Activated T-cell treated with anti-CD3 and anti-CD28 coated beads, Interleukin-2, amount 50 U/mL, for 1 hour (primary cell): Measurements from ENCODE around the gene ENTPD2.

Source experiments
- DNase-seq: peaks from one replicate; pipeline ENCODE4 v3.0.0-alpha.2; 2020

The ENTPD2 gene

DNA sequence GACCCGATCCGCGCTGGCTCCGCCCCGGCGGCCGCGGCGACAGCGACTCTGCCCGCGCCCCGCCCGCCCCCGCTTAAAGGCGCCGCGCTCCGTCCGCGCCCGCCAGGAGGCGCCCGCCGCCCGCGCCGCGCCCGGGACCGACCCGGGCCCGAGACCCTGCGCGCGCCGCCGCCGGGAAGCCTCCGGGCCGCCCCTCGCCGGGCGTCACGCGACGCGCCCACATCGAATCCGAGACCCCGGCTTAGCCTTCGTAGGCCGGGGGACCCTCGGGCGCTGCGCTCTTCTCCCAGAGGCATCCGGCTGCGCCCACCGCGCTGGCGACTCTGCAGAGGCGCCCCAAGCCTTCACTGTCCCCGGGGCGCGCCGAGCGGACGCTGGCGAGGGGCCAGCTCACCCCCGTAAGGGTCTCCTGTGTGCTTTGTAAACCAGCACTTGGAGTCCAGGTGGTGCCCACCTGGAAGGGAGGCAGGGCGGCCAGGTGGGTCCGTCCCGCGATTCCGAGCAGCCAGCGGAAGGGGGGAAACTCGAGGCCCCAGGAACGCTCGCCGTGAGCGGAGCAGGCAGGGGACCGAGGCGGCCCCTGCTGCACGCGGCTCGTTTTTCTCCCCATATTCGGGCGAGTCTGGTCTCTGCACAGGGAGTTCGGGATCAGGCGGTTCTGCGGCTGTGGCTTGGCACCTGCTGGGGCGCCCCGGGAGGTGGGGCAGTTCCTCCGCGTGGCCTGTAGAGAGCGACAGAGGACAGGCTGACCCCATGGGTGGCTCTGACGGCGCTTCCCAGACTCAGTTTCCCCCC is 25.4 kb downstream of the ENTPD2 start:
- peak; percentile 79 for DNase-seq

DNA sequence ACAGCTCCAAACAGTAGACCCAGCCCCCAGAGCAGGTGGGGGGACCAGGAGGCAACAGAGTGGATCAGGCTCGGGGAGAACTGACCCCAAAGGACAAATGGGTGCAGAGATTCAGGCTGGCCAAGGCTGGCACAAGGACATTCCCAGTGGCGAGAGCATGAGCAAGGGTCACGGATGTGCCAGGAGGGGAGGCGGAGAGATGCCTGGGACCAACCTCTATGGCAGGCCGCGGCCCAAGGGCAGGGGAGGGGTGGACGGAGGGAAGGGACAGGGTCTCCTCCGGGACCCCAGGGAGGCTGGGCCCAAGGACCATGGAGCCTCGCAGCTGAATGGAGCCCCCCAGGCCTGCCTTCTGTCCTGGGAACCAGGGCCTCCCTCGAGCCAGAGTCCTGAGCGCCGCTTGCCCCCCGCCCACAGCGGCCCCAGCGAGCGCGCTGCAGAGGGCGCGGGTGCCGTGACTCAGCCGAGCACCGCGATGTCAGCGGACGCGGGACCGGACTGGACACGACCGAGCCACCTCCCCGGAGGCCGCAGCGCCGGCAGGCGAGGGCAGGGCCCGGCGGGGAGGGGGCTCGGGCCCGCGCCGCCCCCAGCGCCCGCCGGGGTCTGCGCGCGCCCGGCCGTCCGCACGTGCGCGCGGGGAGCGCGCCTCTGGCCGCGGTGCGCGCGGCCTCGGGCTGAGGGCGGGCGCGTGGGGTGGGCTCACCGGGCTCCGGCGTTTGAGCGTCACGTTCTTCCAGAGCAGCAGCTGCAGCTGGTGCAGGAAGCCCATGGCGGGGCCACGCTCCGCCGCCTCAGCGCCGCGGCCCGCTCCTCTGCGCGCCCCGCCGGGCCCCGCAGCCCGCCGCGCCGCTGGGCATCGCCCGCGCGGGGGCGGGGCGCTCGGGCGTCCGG is 26.2 kb downstream of the ENTPD2 start, which contains the start of gene ABCA2:
Gene ABCA2 (minus strand): TSS at position 869 of the 894 bp plus-strand sequence. CDS start 97 bp downstream, at position 772.
- DNase-seq: peak; percentile 28

DNA sequence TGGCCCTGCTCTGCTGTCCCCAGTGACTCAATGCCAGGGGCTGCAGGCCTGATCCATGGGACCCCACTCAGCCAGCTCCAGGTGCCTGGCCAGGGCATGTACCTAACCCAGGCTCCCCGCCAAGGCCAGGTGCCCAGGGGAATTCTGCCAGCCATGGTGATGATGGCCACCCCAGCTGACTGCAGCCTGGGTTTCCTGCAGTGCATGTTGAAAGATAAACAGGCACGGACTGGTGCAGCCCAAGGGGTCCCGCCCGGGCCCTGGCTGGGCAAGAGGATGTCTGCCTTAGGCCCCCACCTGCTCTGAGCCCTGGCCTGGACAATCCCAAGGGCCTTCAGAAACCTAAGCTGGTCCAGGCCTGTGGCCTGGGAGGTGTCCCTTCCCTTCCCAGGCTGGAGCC is 27.0 kb downstream of the ENTPD2 start:
- peak; percentile 28 for DNase-seq

DNA sequence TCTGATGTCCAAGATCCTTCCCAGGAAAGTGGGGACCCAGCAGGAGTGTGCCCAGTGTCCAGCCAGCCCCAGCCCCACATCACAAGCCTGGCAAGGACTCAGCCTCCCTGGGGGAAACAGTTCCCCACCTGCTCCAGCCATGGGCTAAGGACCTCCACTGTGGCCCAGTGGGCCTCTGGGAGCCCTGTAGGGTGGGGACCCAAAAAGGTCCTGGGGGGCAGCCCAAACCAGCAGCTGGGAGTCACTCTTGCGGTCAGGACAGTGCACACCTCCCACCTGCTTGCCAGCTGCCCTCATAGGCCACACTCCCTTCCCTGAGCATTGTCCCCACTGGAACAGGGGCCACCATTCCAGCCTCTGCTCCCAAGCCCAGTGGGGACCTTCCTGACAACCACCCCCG is 27.5 kb downstream of the ENTPD2 start:
- no peak for DNase-seq

DNA sequence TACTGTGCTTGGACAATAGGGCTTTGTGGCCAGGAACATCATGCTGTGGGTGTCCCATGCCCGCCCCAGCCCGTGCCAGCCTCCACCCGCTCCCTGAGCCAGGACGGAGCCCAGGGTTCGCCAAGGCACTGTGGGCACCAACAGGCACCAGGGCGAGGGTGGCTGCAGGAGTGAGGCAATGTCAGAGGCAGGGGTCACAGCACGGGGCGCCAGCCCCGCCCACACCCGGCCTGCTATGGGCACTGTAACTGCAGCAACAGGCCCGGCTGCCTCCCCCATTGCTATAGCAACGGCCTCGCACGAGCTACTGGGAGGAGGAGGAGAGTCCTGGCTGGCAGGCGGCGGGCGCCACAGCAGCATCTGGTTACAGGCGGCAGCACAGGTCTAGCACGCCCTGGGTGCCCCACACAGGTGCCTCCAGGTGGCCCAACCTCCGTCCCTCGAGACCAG is 28.3 kb downstream of the ENTPD2 start:
- peak; percentile 32 for DNase-seq

DNA sequence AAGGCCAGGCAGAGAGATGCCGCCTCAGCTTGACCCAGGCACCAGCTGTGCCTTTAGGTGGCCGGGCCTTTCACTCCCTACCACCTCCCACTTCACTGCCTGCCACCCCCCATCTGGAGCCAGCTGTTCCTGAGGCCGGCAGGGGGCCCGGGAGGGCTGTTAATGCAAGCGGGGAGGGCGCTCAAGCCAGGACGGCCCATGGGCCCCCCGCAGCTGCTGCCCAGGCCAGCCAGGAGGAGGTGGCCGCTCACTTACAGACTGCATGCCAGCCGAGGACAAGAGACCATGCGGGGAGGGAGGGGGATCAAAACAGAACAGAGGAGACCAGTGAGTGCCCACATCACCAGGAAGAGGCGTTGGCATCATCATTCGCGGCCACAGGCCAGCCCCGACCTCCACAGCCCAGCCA is 30.3 kb downstream of the ENTPD2 start:
- no peak for DNase-seq

DNA sequence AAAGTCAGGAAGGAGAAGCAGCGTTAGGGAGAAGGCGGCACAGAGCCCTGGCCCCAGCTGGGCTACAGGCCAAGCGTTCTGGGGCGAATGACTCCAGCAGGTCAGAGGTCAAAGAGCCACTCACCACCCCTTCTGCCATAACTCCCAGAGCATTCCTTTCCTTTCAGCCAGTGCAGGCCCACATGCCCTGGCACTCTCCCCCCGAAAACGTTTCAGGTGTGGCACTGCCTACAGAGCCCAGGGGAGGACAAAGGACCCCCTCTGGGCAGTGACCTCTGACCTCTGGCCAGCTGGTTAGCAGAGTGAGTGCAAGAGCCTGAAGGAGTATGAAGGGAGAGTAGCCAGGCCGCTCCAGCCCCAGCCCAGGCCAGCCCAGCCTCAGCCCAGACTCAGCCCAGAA is 30.7 kb downstream of the ENTPD2 start:
- DNase-seq: no peak

DNA sequence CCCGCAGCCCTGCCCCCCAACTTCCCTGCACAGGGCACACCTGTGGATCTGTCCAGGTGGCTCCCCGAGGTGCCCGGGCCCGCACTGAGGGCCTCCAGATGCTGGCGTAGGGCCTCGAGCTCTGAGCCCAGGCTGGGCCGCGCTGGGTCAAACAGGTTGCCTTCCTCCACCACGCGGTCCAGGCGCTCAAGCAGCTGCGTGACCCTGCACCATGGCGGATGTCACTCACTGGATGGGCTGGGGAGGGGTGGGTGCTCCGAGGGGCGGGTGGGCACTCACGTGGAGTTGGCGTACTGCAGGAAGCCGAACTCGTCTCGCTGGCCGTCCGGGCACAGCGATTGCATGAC is 31.2 kb downstream of the ENTPD2 start:
- no peak for DNase-seq

DNA sequence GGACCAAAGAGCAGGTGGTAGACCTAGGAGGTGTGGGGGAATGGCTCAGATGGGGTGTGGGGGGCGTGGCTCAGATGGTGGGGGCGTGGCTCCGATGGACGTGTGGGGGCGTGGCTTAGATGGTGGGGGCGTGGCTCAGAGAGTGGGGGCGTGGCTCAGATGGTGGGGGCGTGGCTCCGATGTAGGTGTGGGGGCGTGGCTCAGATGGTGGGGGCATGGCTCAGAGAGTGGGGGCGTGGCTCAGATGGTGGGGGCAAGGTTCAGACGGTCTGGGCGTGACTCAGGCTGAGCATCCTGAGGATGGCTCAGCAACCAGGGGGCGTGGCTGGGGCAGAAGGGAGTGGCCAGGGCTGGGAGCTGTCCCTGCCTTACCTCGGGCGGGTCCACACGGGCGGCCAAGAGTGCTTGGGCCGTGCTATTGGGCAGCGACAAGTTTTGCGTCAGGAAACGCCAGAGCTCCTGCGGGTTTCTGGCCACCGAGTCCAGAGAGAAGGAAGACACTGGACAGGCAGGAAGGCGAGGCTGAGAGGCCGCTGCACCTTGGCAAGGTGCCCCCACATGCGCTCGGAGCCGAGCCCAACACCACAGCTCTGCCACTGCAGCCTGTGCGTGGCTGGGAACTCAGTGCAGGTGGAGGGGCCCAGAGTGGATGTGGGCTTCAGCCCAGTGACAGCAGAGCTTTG is 31.7 kb downstream of the ENTPD2 start:
- peak; percentile 74 for DNase-seq

DNA sequence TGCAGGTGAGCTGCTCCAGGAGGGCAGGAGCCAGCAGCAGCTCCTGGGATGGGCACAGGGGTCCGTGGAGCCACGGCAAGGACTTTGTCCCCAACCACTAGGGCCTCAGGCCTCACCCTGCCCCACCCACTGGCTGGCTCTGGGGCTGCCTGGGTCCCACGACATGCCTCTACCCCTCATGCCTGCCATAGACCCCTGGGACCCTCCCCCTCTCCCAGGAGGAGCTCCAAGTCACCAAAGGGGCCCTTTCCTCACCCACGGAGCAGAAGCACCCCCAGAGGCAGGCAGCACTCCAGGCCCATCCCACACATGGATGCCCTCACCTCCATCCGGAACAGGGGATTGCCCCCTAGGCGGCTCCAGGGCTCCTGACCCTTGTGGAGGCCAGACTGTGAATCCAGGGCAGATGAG is 32.3 kb downstream of the ENTPD2 start:
- no peak for DNase-seq

DNA sequence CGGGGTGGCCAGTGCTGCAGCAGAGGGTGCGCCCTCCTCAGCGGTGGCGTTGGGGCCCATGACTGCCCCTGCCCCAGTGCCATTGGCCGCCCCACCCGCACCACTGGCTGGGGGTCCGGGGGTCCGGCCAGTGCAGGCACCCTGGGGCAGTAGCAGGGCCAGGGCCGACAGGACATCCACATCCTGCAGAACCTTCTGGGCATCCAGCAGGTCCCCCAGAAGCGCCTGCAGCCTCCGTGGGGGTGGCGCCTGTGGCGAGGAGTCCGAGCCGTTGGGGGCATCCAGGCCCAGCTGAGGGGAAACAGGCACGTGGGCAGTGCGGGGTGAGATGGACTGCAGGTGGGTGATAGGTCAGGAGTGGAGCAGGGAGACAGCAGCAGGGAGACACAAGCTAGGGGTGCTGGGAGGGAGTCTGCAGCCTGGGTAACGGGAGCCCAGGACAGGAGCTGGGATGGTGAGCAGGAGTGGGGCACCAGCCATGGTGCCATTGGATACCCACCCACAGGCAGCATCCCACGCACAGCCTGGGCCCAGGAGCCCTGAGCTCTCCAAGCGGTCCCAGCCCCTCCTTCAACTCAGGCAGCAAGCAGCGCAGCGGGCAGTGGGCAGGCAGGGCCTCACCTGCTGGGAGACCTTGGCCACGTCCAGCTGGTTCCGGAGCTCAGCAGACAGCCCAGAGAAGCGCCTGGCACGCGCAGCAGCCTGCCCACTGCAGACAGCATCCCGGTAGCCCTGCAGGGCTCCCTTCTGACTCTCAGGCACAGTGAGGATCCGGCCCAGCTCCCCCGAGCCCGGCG is 32.9 kb downstream of the ENTPD2 start:
- no peak for DNase-seq

DNA sequence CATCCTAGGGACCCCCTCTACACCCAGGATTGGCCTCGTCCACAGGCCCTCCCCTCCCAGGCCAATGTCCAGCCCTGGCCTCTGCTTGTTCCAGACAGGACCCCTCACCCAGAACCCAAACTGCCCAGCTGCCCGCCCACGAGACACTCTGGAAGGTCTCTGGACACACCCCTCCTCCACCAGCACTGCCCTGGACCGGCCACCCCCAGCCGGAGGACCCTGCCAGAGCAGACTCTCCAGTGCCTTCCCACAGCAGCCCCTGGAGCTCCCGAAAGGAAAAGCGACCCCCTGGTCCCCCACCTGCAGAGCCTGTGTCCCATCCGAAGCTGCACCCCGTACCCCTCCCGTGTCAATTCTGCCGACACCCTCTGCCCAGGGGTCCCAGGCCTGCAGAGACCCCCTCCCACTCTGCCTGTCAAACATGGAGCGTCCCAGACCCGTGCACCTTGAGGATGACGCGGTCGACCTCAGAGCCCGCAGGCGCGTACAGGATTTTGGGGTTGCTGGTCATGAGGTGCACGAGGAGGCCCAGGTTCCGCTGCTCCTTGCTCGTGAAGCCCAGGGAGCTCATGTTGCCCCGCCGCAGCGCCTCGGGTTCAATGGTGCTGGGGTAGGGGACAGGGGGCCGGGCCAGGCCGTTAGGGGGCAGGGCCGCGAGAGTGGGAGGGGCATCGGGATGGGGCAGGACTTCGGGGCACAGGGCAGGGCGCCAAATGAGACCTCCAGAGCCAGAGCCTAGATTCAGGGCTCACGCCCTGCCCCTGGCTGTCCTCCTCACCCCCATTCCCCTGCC is 33.8 kb downstream of the ENTPD2 start:
- no peak for DNase-seq

DNA sequence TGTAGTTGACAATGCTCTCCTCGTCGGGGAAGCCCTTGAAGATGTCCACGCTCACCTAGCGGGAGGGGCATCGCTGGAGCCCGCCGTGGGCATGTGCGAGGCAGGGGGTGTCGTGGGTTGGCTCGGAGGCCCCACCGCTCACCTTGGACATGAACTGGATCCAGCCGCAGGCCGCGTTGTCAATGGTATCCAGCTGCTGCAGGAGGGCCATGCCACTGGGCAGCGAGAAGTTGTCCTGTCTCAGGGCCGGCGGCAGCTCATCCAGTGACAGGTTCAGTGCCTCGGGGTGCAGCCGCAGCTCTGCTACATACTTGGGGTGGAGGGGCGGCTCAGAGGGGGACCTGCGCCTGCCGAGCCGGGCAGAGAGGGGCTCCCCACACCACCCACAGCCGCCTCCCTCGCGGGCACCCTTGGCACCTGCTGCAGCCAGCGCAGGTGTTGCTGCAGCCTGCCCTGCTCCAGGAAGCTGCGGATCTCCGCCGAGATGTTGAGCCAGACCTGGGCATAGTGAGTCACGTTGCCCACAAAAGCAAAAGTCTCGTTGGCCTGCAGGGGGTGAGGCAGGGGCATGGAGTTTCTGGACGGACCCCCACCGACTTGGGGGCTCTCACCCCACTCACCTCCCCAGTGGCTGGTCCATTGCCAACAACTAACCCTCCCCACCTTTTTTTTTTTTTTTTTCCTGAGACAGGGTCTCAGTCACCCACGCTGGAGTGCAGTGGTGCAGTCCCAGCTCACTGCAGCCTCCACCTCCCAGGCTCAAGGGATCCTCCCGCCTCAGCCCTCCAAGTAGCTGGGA is 34.9 kb downstream of the ENTPD2 start:
- DNase-seq: no peak

DNA sequence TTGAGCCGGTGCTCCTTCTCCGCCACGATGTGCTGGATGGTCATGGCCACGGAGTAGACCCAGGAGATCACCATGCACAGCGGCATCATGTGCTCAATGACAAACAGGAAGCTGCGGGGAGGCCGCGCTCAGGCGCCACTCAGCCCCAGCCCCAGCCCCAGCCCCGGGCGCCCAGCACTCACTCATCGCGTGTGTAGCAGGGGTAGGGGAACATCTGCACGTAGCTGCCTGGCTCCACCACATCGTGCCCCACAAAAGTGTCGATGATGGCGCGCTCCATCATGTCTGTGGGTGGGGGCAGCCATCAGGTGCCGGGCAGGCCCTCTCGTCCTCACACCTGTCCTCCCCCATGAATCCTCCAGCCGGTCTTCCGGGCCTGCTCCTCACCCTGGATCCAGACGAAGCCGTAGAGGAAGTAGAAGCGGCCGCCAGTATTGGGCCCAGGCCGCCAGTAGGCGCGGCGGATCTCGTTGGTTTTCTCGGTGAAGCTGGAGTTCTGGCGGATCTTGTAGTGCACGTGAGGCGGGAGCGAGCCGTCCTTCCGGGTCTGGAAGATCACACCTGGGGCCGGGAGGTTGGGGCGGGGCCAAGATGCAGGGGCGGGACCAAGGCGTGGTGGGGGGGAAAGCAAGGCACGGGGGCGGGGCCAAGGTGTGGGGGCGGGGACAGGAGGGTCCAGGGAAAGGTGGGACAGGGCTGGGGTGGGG is 35.9 kb downstream of the ENTPD2 start:
- DNase-seq: no peak

DNA sequence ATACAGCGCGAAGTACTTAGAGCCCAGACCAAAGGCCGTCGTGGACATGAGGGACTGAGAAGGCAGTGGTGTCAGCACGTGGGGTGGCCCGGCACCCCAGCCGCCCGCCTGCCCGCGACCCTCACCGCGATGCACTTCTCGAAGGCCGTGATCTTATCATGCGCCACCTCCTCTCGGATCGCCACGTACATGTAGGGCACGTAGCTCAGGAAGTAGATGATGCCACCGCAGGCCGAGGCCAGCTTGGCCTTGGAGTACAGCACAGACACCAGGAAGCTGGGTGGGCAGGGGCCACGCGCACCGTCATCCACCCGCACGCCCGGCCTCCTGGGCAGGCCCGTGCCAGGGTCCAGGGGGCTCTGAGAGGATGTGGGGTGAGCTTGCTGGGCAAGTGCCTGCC is 36.8 kb downstream of the ENTPD2 start:
- DNase-seq: no peak

DNA sequence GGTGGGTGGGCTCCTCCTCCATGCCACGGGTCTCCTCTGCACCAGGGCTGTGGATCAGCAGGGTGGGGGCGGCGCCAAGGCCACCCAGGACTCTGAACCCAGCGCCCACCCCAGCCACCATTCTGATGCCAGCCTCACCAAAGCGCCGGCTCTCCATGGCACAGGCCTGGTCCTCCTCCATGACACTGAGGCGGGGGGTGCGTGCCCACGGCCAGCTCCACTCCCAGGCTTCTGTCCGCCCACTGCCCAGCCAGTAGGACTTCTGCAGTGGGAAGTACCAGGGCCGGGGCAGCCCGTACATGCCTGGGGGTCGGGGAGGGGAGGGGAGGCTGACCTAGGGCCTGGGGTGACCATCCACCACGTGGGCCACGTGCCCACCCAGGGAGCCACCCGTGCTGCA is 37.4 kb downstream of the ENTPD2 start:
- DNase-seq: no peak

DNA sequence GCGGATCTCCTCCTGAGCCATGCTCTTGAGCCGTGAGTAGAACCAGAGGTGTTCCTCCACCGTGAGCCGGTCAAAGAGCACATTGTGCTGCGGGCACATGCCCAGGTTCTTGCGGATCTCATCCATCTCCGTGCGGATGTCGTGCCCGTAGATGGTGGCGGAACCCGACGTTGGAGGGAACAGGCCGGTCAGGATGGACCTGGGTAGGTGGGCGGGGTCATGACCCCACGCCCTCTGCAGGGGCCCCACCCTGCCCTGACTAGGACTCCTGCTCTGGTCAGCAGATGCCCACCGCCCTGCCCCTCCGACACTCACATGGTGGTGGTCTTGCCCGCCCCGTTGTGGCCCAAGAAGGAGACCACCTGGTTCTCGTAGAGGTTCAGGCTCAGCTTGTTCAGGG is 37.9 kb downstream of the ENTPD2 start:
- DNase-seq: no peak

DNA sequence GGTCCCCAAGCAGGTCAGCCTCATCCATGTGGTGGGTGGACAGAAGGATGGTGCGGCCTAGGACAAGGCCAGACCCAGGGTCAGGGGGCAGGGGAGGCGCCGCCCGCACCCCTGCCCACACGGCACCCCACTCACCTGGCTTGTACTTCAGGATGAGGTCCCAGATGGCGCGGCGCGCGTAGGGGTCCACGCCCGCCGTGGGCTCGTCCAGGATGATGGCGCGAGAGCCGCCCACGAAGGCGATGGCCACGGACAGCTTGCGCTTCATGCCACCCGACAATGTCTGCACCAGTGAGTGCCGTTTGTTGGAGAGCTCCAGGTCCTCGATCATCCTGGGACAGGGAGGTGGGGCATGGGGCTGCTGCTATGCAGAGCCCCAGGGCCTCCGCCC is 38.3 kb downstream of the ENTPD2 start:
- no peak for DNase-seq

DNA sequence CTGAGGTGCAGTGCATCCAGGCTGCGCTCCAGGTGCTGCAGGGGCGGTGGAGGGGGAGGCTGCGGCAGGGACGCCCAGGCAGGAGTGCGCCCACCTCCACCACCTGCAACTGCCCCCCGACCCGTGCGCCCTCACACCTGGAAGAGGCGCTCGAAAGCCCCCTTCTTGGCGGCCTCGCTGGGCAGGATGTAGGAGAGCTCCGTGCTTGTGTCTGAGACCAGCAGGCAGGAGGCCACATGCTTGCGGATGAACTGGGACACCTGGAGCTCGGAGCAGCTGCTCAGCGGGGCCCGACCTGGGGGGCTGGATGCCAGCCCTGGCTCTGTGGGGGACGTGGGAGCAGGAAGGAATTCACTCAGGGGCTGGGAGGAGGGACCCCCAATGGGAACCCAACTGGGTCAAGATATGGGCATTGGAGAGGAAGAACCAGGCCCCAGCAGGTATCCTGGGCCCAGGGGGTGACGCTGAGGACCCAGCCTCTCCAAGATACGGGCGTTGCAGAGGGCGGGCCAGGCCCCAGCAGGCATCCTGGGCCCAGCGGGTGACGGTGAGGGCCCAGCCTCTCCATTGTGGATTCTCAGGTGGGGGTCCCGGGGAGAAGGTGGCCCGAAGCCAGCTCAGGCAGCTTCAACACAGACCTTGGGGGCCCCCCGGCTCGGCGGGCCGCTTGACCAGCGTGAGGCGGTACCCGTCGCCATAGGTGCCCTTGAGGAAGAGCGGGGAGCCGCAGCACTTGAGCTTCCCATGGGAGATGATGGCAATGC is 38.9 kb downstream of the ENTPD2 start:
- DNase-seq: no peak
